ENCODE measurements around the gene ITGA1.
"Not testable (repeated sequence)": the region's sequence is repeated elsewhere in the genome, so short reads cannot be mapped to it uniquely, and the experiment has no call there.

Gene ITGA1

DNA sequence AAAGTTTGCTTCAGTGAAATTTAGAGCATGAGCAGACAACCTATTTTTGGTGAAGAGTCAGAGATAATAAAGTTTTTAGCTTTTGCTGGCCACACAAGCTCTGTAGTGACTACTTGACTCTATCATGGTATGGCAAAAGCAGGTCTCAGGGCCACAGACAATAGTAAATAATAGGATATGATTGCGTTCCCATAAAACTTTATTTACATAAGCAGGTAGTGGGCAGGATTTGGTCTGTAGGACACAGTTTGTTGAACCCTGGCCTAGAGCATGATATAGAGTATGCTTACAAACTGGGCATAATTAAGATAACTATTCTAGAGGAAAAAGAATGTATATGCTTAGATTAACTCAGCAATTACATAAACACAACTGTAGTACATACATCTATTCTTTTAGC is 30.1 kb downstream of the ITGA1 start:
- H4K8ac ChIP-seq (ENCODE audit: low read depth, low read length): no peak overlapping the region
- WGBS, 2 donors (ENCODE audit: extremely low coverage in 2 of 2, insufficient read length in 2 of 2, insufficient replicate concordance in 1 of 2): no CpG with 5 or more reads among the region's 1 CpG
- no peak overlapping the region for H2BK5ac ChIP-seq (ENCODE audit: low read length)
- no peaks in the 10 kb centered on the region for H3K27me3 ChIP-seq (ENCODE audit: control insufficient read depth in 3 of 3, insufficient read depth in 3 of 3, low read depth in 1 of 3, low read length in 3 of 3)
- no peak overlapping the region for H3K9ac ChIP-seq (ENCODE audit: low read depth, low read length, poor library complexity)
- no peak overlapping the region for H3K23ac ChIP-seq (ENCODE audit: low read depth, low read length, poor library complexity)
- H3K4me1 ChIP-seq (ENCODE audit: control insufficient read depth in 2 of 2, insufficient read depth in 1 of 2, low read depth in 1 of 2, low read length in 2 of 2): peaks cover 0 to 2% of the 10 kb centered on the region in 2 donors
- H3K27ac ChIP-seq (replicated peaks; ENCODE audit: low read length): no peak overlapping the region
- H2BK15ac ChIP-seq (ENCODE audit: low read length): no peak overlapping the region
- H3K4me3 ChIP-seq (ENCODE audit: low read length in 2 of 2): no peak overlapping the region
- H3K36me3 ChIP-seq (replicated peaks in 1 of 2; ENCODE audit: control insufficient read depth in 2 of 2, insufficient read depth in 2 of 2, low read length in 2 of 2): no peaks in the 10 kb centered on the region
- H3K4ac ChIP-seq (ENCODE audit: low read length): no peak overlapping the region
- H4K91ac ChIP-seq (ENCODE audit: low read depth, low read length, poor library complexity): no peak overlapping the region
- no peak for DNase-seq (ENCODE audit: low spot score)
- H2AFZ ChIP-seq (ENCODE audit: low read length): no peak overlapping the region
- H3K79me1 ChIP-seq (ENCODE audit: low read depth, low read length): no peaks in the 10 kb centered on the region
- H3K4me2 ChIP-seq (ENCODE audit: insufficient read depth, low read length, poor library complexity, severe bottlenecking): no peak overlapping the region
- no peak overlapping the region for H2AK5ac ChIP-seq (ENCODE audit: low read depth, low read length)
- no peak overlapping the region for H3K14ac ChIP-seq (ENCODE audit: low read length)
- H2BK12ac ChIP-seq (ENCODE audit: low read length): no peak overlapping the region
- no peak overlapping the region for H3K18ac ChIP-seq (ENCODE audit: low read length)
- peaks cover 0 to 4% of the 10 kb centered on the region in 2 donors for H3K9me3 ChIP-seq (replicated peaks in 1 of 2; ENCODE audit: control insufficient read depth in 2 of 2, insufficient read depth in 1 of 2, low read depth in 1 of 2, low read length in 2 of 2)
- no peak overlapping the region for H2BK120ac ChIP-seq (ENCODE audit: low read depth, low read length)

- DNase-seq (ENCODE audit: low spot score): no peak
- H3K36me3 ChIP-seq (replicated peaks in 1 of 2; ENCODE audit: control insufficient read depth in 2 of 2, insufficient read depth in 2 of 2, low read length in 2 of 2): no peaks in the 10 kb centered on the region
- no peak overlapping the region for H3K9ac ChIP-seq (ENCODE audit: low read depth, low read length, poor library complexity)
- H2BK12ac ChIP-seq (ENCODE audit: low read length): no peak overlapping the region
- H3K27me3 ChIP-seq (ENCODE audit: control insufficient read depth in 3 of 3, insufficient read depth in 3 of 3, low read depth in 1 of 3, low read length in 3 of 3): no peaks in the 10 kb centered on the region
- no peak overlapping the region for H2AK5ac ChIP-seq (ENCODE audit: low read depth, low read length)
- H2AFZ ChIP-seq (ENCODE audit: low read length): no peak overlapping the region
- H3K4ac ChIP-seq (ENCODE audit: low read length): no peak overlapping the region
- H4K8ac ChIP-seq (ENCODE audit: low read depth, low read length): no peak overlapping the region
- H3K18ac ChIP-seq (ENCODE audit: low read length): no peak overlapping the region
- no peak overlapping the region for H3K23ac ChIP-seq (ENCODE audit: low read depth, low read length, poor library complexity)
- no peak overlapping the region for H4K91ac ChIP-seq (ENCODE audit: low read depth, low read length, poor library complexity)
- no peak overlapping the region for H2BK15ac ChIP-seq (ENCODE audit: low read length)
- H3K14ac ChIP-seq (ENCODE audit: low read length): no peak overlapping the region
- no peak overlapping the region for H3K4me3 ChIP-seq (ENCODE audit: low read length in 2 of 2)
- H3K27ac ChIP-seq (replicated peaks; ENCODE audit: low read length): no peak overlapping the region
- no CpG with 5 or more reads among the region's 1 CpG for WGBS, 2 donors (ENCODE audit: extremely low coverage in 2 of 2, insufficient read length in 2 of 2, insufficient replicate concordance in 1 of 2)
- H3K79me1 ChIP-seq (ENCODE audit: low read depth, low read length): no peaks in the 10 kb centered on the region
- no peak overlapping the region for H2BK120ac ChIP-seq (ENCODE audit: low read depth, low read length)
- H3K4me2 ChIP-seq (ENCODE audit: insufficient read depth, low read length, poor library complexity, severe bottlenecking): no peak overlapping the region
- no peak overlapping the region for H2BK5ac ChIP-seq (ENCODE audit: low read length)
- H3K4me1 ChIP-seq (ENCODE audit: control insufficient read depth in 2 of 2, insufficient read depth in 1 of 2, low read depth in 1 of 2, low read length in 2 of 2): peaks cover 0 to 2% of the 10 kb centered on the region in 2 donors
- peaks cover 0 to 4% of the 10 kb centered on the region in 2 donors for H3K9me3 ChIP-seq (replicated peaks in 1 of 2; ENCODE audit: control insufficient read depth in 2 of 2, insufficient read depth in 1 of 2, low read depth in 1 of 2, low read length in 2 of 2)
Measured at GRCh38 chr5:52818360-52818759, 30.6 kb downstream of the ITGA1 start.

DNA sequence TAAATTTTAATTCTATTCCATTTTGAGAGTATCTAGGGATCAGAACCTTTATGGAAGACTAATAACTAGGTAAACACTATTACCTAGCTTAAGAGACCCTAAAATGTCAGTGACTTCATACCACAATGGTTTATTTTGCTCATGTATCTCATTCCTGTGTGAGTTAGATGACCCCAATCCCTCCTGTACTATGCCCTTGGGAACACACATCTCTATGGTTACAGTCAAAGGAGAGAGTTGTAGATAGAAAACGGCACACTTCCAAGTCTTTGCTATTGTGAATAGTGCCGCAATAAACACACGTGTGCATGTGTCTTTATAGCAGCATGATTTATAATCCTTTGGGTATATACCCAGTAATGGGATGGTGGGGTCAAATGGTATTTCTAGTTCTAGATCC is 31.1 kb downstream of the ITGA1 start:
- not testable (repeated sequence) for H3K18ac ChIP-seq (ENCODE audit: low read length); H2BK12ac ChIP-seq (ENCODE audit: low read length); H2BK5ac ChIP-seq (ENCODE audit: low read length); H4K91ac ChIP-seq (ENCODE audit: low read depth, low read length, poor library complexity); H3K23ac ChIP-seq (ENCODE audit: low read depth, low read length, poor library complexity); H3K36me3 ChIP-seq (replicated peaks in 1 of 2; ENCODE audit: control insufficient read depth in 2 of 2, insufficient read depth in 2 of 2, low read length in 2 of 2); H2BK120ac ChIP-seq (ENCODE audit: low read depth, low read length); H2AFZ ChIP-seq (ENCODE audit: low read length); H2BK15ac ChIP-seq (ENCODE audit: low read length); H3K4me2 ChIP-seq (ENCODE audit: insufficient read depth, low read length, poor library complexity, severe bottlenecking); H2AK5ac ChIP-seq (ENCODE audit: low read depth, low read length); H3K9ac ChIP-seq (ENCODE audit: low read depth, low read length, poor library complexity); H3K4me3 ChIP-seq (ENCODE audit: low read length in 2 of 2); H3K9me3 ChIP-seq (replicated peaks in 1 of 2; ENCODE audit: control insufficient read depth in 2 of 2, insufficient read depth in 1 of 2, low read depth in 1 of 2, low read length in 2 of 2); H3K4me1 ChIP-seq (ENCODE audit: control insufficient read depth in 2 of 2, insufficient read depth in 1 of 2, low read depth in 1 of 2, low read length in 2 of 2); H3K27me3 ChIP-seq (ENCODE audit: control insufficient read depth in 3 of 3, insufficient read depth in 3 of 3, low read depth in 1 of 3, low read length in 3 of 3); H4K8ac ChIP-seq (ENCODE audit: low read depth, low read length); H3K79me1 ChIP-seq (ENCODE audit: low read depth, low read length); H3K27ac ChIP-seq (replicated peaks; ENCODE audit: low read length); H3K14ac ChIP-seq (ENCODE audit: low read length); H3K4ac ChIP-seq (ENCODE audit: low read length); DNase-seq (ENCODE audit: low spot score)
- WGBS, 2 donors (ENCODE audit: extremely low coverage in 2 of 2, insufficient read length in 2 of 2, insufficient replicate concordance in 1 of 2): no CpG with 5 or more reads among the region's 3 CpGs

- Histone ChIP-seq H3K18ac (ENCODE audit: low read length) (no peak overlapping the region), H3K4ac (ENCODE audit: low read length) (no peak overlapping the region), H3K9me3 (replicated peaks in 1 of 2; ENCODE audit: control insufficient read depth in 2 of 2, insufficient read depth in 1 of 2, low read depth in 1 of 2, low read length in 2 of 2) (no peaks in the 10 kb centered on the region), H2AK5ac (ENCODE audit: low read depth, low read length) (no peak overlapping the region), H3K27ac (replicated peaks; ENCODE audit: low read length) (no peak overlapping the region), H3K14ac (ENCODE audit: low read length) (no peak overlapping the region), H3K4me1 (ENCODE audit: control insufficient read depth in 2 of 2, insufficient read depth in 1 of 2, low read depth in 1 of 2, low read length in 2 of 2) (no peaks in the 10 kb centered on the region), H3K4me2 (ENCODE audit: insufficient read depth, low read length, poor library complexity, severe bottlenecking) (no peak overlapping the region), H3K36me3 (replicated peaks in 1 of 2; ENCODE audit: control insufficient read depth in 2 of 2, insufficient read depth in 2 of 2, low read length in 2 of 2) (no peaks in the 10 kb centered on the region), H2BK15ac (ENCODE audit: low read length) (no peak overlapping the region), H2BK5ac (ENCODE audit: low read length) (no peak overlapping the region), H2BK12ac (ENCODE audit: low read length) (no peak overlapping the region), H3K79me1 (ENCODE audit: low read depth, low read length) (no peaks in the 10 kb centered on the region), H3K27me3 (ENCODE audit: control insufficient read depth in 3 of 3, insufficient read depth in 3 of 3, low read depth in 1 of 3, low read length in 3 of 3) (no peaks in the 10 kb centered on the region), H2BK120ac (ENCODE audit: low read depth, low read length) (no peak overlapping the region), H4K91ac (ENCODE audit: low read depth, low read length, poor library complexity) (no peak overlapping the region), H3K4me3 (ENCODE audit: low read length in 2 of 2) (no peak overlapping the region), H3K9ac (ENCODE audit: low read depth, low read length, poor library complexity) (no peak overlapping the region), H2AFZ (ENCODE audit: low read length) (no peak overlapping the region), H3K23ac (ENCODE audit: low read depth, low read length, poor library complexity) (no peak overlapping the region), H4K8ac (ENCODE audit: low read depth, low read length) (no peak overlapping the region)
- no peak for DNase-seq (ENCODE audit: low spot score)
- WGBS, 2 donors (ENCODE audit: extremely low coverage in 2 of 2, insufficient read length in 2 of 2, insufficient replicate concordance in 1 of 2): no CpG with 5 or more reads among the region's 1 CpG
Measured at GRCh38 chr5:52821901-52822300, 34.2 kb downstream of the ITGA1 start.
